Measurements from ENCODE around the gene SYNGR3.

The SYNGR3 gene

GRCh38 chr16:2003231-2003826 lies 13.6 kb downstream of the SYNGR3 start:
- no peak overlapping the region for H3K4me3 ChIP-seq (ENCODE audit: low read depth, low read length)
- DNase-seq (ENCODE audit: low read depth) = no peak
- in situ Hi-C loops (cut with HindIII; ENCODE audit: low sequenced_read_pairs) = no loop called here
- TF ChIP-seq CTCF (IDR thresholded peaks at IDR 0.05; ENCODE audit: low read depth, low read length, missing control alignments) = no peak

- DNase-seq (ENCODE audit: low read depth) = peak; percentile 43
- H3K4me3 ChIP-seq (ENCODE audit: low read depth, low read length) = peak overlapping the region; percentile 19
- in situ Hi-C loops (cut with HindIII; ENCODE audit: low sequenced_read_pairs) = no loop called here
- TF ChIP-seq CTCF (IDR thresholded peaks at IDR 0.05; ENCODE audit: low read depth, low read length, missing control alignments) = peak; percentile 97
Observed at GRCh38 chr16:2003827-2004641, 14.3 kb downstream of the SYNGR3 start.

GRCh38 chr16:2004795-2005517 lies 15.2 kb downstream of the SYNGR3 start:
- no peak for DNase-seq (ENCODE audit: low read depth)
- in situ Hi-C loops (cut with HindIII; ENCODE audit: low sequenced_read_pairs) = no loop called here
- H3K4me3 ChIP-seq (ENCODE audit: low read depth, low read length) = no peak overlapping the region
- TF ChIP-seq CTCF (IDR thresholded peaks at IDR 0.05; ENCODE audit: low read depth, low read length, missing control alignments) = no peak

GRCh38 chr16:2005646-2006045 lies 15.9 kb downstream of the SYNGR3 start:
- H3K4me3 ChIP-seq (ENCODE audit: low read depth, low read length) = no peak overlapping the region
- in situ Hi-C loops (cut with HindIII; ENCODE audit: low sequenced_read_pairs) = no loop called here
- no peak for DNase-seq (ENCODE audit: low read depth)
- TF ChIP-seq CTCF (IDR thresholded peaks at IDR 0.05; ENCODE audit: low read depth, low read length, missing control alignments) = no peak

GRCh38 chr16:2006317-2006716 lies 16.5 kb downstream of the SYNGR3 start:
- in situ Hi-C loops (cut with HindIII; ENCODE audit: low sequenced_read_pairs) = no loop called here
- no peak for DNase-seq (ENCODE audit: low read depth)
- no peak for TF ChIP-seq CTCF (IDR thresholded peaks at IDR 0.05; ENCODE audit: low read depth, low read length, missing control alignments)
- H3K4me3 ChIP-seq (ENCODE audit: low read depth, low read length) = no peak overlapping the region

- in situ Hi-C loops (cut with HindIII; ENCODE audit: low sequenced_read_pairs) = no loop called here
- H3K4me3 ChIP-seq (ENCODE audit: low read depth, low read length) = peak overlapping the region; percentile 64
- no peak for TF ChIP-seq CTCF (IDR thresholded peaks at IDR 0.05; ENCODE audit: low read depth, low read length, missing control alignments)
Observed at GRCh38 chr16:2007081-2007836, 17.5 kb downstream of the SYNGR3 start.

More at GRCh38 chr16:2007081-2007836, 17.5 kb downstream of the SYNGR3 start:
- DNase-seq (ENCODE audit: low read depth) = no peak
